GM20000 (cell line): ENCODE data around the gene HCAR1.
"Not testable (repeated sequence)": the region's sequence is repeated elsewhere in the genome, so short reads cannot be mapped to it uniquely, and the experiment has no call there.

Experiments used
- DNase-seq: peaks from one replicate; pipeline ENCODE4 v3.0.0; 2012; ENCODE audit warnings: low spot score
- CTCF ChIP-seq: IDR thresholded peaks from 2 replicates; pipeline ENCODE4 v1.5.1; 2012; ENCODE audit warnings: mild to moderate bottlenecking, control low read depth; ENCODE audit errors: extremely low read depth, missing control alignments

HCAR1 gene

GRCh38 chr12:122729583-122730214 lies 945 bp downstream of the HCAR1 start:
- TF ChIP-seq CTCF = no peak
- DNase-seq = no peak

- no peak for TF ChIP-seq CTCF
- DNase-seq = no peak
Observed at GRCh38 chr12:122726080-122726558, 4.5 kb downstream of the HCAR1 start.

GRCh38 chr12:122725452-122726079 lies 5.1 kb downstream of the HCAR1 start:
- DNase-seq = no peak
- TF ChIP-seq CTCF = no peak

- no peak for TF ChIP-seq CTCF
- no peak for DNase-seq
Observed at GRCh38 chr12:122724641-122725243, 5.9 kb downstream of the HCAR1 start.

- no peak for DNase-seq
- TF ChIP-seq CTCF = no peak
Observed at GRCh38 chr12:122722387-122722786, 8.3 kb downstream of the HCAR1 start.

- no peak for TF ChIP-seq CTCF
- peak; percentile 34 for DNase-seq
Observed at GRCh38 chr12:122721057-122721545, 9.5 kb downstream of the HCAR1 start.

- not testable (repeated sequence) for DNase-seq
Observed at GRCh38 chr12:122716658-122717057, 14.0 kb downstream of the HCAR1 start, which contains the start of gene HCAR3. TSS of gene HCAR3 (minus strand) at chr12:122716811. CDS start at chr12:122716737, 74 bp downstream.

GRCh38 chr12:122715211-122715610 lies 15.4 kb downstream of the HCAR1 start:
- not testable (repeated sequence) for DNase-seq

GRCh38 chr12:122713491-122714188 lies 17.0 kb downstream of the HCAR1 start:
- not testable (repeated sequence) for DNase-seq

GRCh38 chr12:122711266-122711665 lies 19.4 kb downstream of the HCAR1 start:
- not testable (repeated sequence) for DNase-seq

- not testable (repeated sequence) for DNase-seq
Observed at GRCh38 chr12:122710341-122710740, 20.3 kb downstream of the HCAR1 start.

- DNase-seq = not testable (repeated sequence)
Observed at GRCh38 chr12:122709287-122709686, 21.4 kb downstream of the HCAR1 start.
